ENCODE measurements around the gene DNMT3A.
A peak's percentile ranks its signal among the peaks of the same experiment; 100 is the strongest.

The DNMT3A gene

DNA sequence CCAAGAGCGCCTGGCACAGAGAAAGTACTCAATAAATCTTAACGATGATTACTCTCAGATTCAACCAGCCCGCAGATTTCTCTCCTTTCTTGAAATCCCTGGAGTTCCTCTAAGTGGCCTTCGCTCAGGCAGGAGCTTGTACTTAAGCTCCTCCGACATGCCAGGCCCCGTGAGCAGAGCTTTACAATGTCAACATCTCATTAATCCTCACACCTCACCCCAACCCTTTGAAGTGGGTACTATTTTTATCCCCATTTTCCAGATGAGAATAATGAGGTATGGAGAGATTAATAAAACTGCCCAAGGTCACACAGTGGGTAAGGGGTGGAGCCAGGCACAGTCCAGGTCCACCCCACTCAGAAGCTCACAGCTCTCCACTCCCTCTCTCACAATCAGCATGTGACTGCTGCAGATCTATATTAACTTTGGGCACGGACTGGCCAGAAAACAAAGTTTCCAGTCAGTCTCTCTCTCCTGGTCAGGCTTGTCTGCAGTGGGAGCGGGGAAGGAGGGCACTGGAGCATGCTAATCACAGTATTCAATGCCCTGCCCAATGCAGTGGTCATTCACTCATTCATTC, 18.0 kb downstream of the DNMT3A start:
- no peak for DNase-seq

GRCh38 chr2:25323042-25323514, 18.6 kb downstream of the DNMT3A start:
- DNase-seq, result no peak

- no peak for DNase-seq
These were observed 19.4 kb downstream of the DNMT3A start for GRCh38 chr2:25322312-25322711.

- no peak for DNase-seq
These were observed 21.6 kb downstream of the DNMT3A start for GRCh38 chr2:25320077-25320476.

DNA sequence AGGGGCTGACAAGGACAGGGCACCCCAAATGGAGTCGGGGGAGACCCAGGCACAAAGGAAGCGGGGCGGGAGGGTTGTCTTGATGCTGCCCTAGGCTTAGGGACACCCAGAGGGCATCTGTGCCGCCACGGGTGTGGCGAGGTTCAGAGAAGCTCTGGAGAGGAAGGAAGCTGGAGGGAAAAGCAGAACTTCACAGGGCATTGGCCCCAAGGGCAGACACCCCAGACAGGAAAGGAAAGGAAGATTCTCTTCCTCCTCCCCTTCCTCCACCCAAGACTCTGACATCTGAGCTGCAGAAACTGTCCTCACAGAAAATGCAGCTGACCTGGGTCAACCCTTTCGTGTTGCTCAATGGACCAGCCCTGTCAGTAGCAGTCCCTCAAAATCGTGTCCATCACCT, 25.6 kb downstream of the DNMT3A start:
- peak; percentile 58 for DNase-seq

GRCh38 chr2:25315316-25315680, 26.4 kb downstream of the DNMT3A start:
- no peak for DNase-seq

DNA sequence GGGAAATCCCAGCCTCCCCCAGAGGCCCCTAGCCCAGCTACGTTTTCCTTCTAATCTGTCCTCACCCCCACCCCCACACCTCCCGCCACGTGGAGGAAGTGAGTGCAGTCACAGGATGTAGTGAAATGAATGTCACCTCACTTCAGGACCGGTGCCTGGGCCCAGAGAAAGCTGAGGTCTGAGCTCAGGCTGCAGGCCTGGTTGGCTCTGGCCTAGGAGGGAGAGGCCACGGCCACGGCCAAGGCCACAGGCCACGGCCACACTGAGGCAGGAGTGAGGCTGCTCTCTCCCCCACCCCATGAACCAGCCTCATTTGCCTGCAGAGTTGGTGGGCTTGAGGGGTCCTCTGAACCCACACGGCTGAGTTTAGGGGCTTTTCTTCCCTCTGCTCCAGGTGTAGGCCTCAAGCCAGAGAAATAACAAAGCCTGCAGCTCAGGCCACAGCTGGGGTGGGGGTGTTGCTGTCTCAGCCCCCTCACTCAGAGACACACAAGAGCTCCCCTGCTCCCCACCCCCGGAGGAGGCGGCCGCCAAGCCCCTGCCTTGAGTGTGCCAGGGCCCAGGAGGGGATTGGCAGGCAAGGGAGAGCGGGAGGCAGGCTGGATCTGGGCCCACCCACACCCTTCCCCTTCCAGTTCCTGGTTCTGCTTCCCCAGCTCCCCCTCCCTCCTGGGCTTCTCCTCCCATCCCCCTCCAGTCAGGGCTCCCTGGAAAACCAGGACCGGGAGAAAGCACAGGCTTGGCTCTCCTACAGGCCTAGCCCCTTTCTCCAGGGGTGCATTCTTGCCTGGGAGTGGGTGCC, 27.0 kb downstream of the DNMT3A start:
- peak; percentile 42 for DNase-seq

- DNase-seq, result no peak
These were observed 27.8 kb downstream of the DNMT3A start for GRCh38 chr2:25313711-25314513.

GRCh38 chr2:25312958-25313710, 28.6 kb downstream of the DNMT3A start:
- DNase-seq, result no peak

GRCh38 chr2:25311865-25312575, 29.7 kb downstream of the DNMT3A start:
- DNase-seq, result no peak

- DNase-seq, result peak; percentile 47
These were observed 30.5 kb downstream of the DNMT3A start for GRCh38 chr2:25310965-25311864.

DNA sequence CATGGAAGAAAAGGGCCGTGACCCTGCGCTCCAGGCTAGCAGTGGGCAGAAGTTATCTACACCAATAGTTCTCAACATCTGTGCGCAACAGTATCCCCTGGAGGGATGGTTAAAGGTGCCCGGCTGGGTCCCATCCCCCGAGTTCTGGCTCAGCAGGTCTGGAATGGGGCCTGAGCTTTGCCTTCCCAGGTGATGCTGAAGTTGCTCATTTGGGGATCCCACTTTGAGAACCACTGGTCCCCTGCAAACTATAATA, 31.1 kb downstream of the DNMT3A start:
- no peak for DNase-seq

- peak; percentile 86 for DNase-seq
These were observed 32.3 kb downstream of the DNMT3A start for GRCh38 chr2:25309402-25309801.

GRCh38 chr2:25308599-25308998, 33.1 kb downstream of the DNMT3A start:
- DNase-seq, result no peak

GRCh38 chr2:25307949-25308557, 33.7 kb downstream of the DNMT3A start:
- DNase-seq, result no peak

GRCh38 chr2:25306777-25307368, 34.9 kb downstream of the DNMT3A start:
- DNase-seq, result peak; percentile 68

GRCh38 chr2:25305775-25306174, 36.0 kb downstream of the DNMT3A start:
- DNase-seq, result no peak

DNA sequence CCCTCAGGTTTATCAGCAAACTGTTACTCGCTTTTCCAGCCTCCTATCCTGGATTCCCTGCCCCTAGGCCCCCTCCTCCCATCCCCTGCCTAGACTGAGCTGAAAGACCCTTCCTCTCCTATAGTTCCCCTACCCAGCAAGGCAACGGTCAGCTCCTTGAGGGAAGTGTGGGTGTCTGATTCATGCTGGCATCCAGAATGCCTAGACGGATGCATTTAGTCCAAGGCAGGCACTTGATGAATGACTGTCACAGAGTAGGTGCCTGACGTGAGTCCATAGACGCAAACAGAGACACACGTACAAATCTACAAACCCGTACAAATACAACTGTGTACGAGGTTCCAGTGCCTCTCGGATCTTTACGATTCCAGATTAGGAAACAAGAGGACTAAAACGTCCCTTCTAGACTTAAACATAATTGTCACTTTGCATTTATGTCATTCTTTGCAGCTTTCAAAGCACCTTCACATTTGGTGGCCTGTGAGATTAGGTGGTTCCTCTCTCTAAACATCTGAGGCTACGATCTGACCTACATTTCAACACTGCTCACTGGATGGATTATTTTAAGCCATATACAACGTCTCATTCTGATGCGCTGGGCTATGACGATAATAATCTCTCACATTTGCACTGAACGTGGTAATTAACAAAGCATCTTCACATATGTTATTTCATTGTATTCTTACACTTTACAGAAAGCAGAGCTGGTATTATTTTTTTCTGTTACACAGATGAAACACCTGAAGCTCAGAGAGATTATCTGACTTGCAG, 36.7 kb downstream of the DNMT3A start:
- no peak for DNase-seq

DNA sequence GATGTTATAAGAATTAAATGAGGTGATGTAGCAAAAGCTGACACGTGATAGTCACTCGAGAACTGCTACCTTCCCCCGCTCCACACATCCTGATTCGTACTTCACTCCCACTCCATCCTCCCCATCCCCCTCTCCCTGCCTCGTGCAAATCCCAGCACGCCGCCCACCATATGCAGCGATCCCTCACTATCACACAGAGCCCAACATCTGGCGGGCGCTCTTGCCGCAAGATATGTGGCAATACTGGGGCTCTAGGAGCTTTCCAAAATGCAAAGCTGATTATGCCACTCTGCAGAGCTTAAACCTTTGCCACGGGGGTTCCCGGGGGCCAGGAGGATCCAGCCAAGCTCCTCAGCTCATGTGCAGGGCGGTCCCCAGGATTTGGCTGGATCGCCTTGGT, 37.4 kb downstream of the DNMT3A start:
- DNase-seq, result no peak

Data from hematopoietic multipotent progenitor cell treated with erythropoietin and hydrocortisone succinate and interleukin-3 and kit ligand, for 4 days (in vitro differentiated cells).